Activated CD4-positive, alpha-beta T cell treated with anti-CD3 and anti-CD28 coated beads, Interleukin-2, amount 50 U/mL, for 16 hours (primary cell): ENCODE measurements around the gene NPR3.

Experiments
- DNase-seq: peaks from one replicate; pipeline ENCODE4 v3.0.0-alpha.2; 2020

NPR3 gene

GRCh38 chr5:32712481-32713360 lies 1.6 kb downstream of the NPR3 start:
- DNase-seq, result no peak

DNA sequence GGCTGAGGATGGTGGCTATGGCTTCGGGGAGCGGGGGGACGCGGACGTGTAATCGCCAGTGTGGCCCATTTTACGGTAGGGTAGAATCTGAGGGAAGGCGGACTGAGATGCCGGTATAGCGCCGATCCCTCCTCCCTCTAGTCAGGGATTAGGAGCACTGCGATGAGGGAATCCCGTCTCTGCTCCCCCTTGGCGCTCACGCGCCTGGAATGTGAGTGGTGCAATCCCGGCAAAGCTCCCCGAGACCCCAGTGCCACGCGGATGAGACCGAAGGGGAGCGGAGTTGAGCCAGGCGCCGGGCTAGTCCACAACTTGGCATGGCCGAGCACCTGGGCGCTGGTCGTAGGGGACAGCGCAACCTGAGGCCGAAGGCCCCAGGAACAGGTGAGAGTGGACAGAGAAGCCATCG lies 2.2 kb downstream of the NPR3 start:
- DNase-seq, result no peak

DNA sequence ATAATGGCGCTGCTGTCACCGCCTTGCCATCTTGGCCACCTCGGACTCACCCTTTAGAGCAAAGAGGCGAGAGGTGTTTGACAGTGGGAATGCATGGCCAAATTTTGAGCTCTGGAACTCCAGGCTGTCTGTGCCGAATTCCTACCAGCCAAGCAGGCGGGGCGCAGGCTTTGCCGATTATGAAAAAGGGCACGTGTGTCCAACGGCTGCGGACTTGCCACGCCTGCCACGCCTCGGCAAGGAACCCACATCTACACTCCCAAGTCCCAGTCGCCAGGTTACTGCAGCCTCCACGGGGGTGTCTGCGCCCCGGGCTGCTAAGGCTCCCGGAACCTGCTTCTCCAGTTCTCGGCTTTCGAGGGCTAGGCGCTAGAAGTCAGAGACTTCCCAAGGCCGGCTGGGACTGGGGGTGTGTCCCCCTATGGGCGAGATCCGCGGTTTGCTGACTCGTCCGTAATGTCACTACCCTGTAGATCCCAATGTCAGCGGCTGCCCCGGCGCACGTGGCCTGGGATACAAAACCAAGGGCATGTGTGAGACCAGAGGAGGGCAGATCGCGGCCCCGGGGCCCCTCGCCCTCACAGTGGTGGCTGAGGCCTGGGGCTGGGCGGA lies 2.8 kb downstream of the NPR3 start:
- DNase-seq, result no peak

- no peak for DNase-seq
Measured at GRCh38 chr5:32714836-32715235, 3.7 kb downstream of the NPR3 start.

DNA sequence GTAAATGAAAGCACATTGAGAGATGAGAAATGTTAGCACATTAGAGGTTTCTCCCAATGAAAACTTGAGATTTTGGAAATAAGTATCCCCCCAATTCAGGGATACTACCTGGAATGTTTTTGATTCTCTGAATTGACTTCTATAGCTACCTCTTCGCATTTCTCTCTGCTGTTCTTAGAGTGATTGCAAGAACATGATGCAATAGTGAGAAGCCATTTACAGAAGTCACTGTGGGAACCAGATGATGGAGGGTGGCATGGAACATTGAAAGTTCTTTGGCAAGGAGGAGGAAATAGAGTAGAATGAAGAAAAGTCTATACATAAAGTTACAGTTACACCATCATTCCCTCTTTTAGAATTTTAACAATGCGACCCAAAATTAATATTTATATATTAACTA lies 9.2 kb downstream of the NPR3 start:
- DNase-seq, result no peak

- DNase-seq, result no peak
Measured at GRCh38 chr5:32721626-32722025, 10.5 kb downstream of the NPR3 start.

GRCh38 chr5:32722957-32723356 lies 11.8 kb downstream of the NPR3 start:
- DNase-seq, result no peak

GRCh38 chr5:32724526-32724925 lies 13.4 kb downstream of the NPR3 start:
- no peak for DNase-seq

GRCh38 chr5:32726086-32726557 lies 15.0 kb downstream of the NPR3 start:
- DNase-seq, result no peak

DNA sequence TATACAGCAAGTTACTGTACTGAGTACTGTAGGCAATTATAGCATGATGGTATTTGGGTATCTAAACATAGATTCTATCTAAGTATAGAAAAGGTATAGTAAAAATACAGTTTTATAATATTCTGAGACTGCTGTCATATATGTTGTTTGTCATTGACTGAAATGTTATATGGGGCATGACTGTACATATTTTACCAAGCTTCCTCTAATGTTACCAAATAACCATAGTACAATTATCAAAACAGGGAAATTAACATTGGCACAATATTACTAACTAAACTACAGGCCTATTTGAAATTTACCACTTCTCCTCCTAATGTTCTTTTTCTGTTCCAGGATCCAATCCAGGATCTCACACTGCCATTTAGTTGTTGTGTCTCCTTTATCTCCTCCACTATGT lies 18.5 kb downstream of the NPR3 start:
- no peak for DNase-seq

DNA sequence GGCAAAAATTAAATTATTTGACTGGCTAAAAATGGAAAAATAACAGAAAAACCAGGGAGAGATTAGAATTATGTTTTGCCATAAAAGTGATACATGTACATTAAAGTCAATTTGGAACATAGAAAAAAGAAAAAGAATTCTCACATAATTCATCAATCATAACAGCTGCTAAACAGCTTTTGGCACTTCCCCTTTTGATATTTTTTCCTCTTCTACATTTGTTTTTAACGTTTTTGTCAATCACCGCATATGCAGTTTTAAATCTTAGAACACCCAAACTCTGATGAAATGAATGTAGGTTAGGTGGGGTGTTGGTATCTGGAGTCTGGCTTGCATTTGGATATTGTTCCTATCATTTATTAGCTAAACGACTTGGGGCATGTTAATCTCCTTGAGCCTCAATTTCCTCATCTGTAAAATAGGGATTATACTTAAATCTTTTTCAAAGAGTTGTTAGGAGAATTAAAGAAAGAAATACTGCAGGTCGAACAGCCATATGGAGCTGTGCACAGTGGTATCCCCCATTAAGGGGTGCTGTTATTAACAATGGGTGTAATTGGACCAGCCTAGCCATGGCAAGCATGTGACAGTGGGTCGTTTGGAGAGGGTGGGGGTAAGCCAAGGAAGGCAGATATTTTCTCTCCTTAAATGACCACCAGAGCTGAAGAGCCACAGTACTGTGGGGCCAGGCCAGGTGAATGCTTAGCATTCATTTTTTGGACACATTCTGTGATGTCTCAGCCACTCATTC lies 22.6 kb downstream of the NPR3 start:
- DNase-seq, result no peak

GRCh38 chr5:32734827-32735378 lies 23.8 kb downstream of the NPR3 start:
- DNase-seq, result no peak

- no peak for DNase-seq
Measured at GRCh38 chr5:32735512-32735911, 24.4 kb downstream of the NPR3 start.

- DNase-seq, result no peak
Measured at GRCh38 chr5:32736842-32737241, 25.7 kb downstream of the NPR3 start.

DNA sequence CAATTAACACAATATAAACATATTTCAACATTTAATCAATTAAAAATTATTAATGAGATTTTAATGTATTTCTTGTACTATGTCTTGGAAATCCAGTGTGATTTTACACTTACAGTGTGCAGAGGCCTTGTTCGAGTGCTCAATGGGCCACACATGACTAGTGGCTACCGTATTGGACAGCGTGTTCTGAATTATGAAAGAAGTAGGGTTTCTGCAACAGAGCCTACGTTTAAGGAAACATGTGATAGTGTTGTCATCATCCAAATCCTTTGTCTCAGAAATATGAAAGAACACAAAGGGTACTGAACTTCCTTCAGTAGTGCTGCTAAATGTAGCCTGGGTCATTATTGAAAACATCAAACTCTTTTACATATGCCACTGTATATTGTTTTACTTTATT lies 29.5 kb downstream of the NPR3 start:
- DNase-seq, result no peak

DNA sequence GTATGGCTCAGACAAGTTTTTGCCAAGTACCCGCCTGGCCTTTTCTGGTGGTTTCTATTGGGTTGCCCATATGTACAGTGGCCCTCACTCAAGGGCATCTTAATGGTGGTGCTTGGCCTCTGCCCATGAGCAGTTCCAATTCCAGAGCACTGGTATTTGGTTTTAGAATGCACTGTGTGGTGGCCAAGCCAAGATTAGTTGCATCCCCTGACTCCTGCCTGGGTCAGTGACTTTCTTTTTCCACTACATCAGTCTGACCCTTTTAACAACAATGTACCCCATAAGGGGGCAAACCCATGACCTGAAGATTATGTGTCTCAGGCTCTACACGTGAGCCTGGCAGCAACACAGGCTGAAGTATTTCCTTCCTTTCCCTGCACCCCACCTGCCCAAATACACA lies 34.2 kb downstream of the NPR3 start:
- no peak for DNase-seq

DNA sequence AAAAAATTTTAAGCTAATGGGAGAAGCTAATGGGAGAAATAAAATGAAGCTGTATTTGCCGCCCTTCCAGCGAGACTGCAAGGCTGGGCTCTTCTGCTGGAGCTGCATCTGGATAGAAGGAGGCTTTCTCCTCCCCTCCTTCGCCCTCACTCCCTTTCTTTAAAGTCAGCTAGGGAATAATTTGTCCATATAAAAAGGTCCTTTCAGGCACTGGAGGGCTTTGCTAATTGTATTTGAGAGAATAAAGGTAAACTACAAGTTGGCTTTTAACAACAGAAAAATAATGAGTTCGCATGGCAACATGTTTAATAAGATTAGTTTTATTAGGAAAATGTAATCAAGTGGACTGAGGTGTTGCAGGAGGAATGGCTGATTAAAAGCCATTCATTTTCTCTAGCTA lies 41.3 kb downstream of the NPR3 start:
- DNase-seq, result no peak

- no peak for DNase-seq
Measured at GRCh38 chr5:32753051-32753450, 41.9 kb downstream of the NPR3 start.

GRCh38 chr5:32753765-32754164 lies 42.6 kb downstream of the NPR3 start:
- no peak for DNase-seq

GRCh38 chr5:32754284-32754683 lies 43.2 kb downstream of the NPR3 start:
- no peak for DNase-seq

GRCh38 chr5:32760091-32760509 lies 49.0 kb downstream of the NPR3 start:
- no peak for DNase-seq

GRCh38 chr5:32765266-32765665 lies 54.1 kb downstream of the NPR3 start:
- DNase-seq, result no peak

- no peak for DNase-seq
Measured at GRCh38 chr5:32767948-32768467, 56.9 kb downstream of the NPR3 start.
